Activated T-helper 1 cell treated with Interleukin-2 at 50 U/mL for 16 hours (primary cell): ENCODE results near the gene LUZP2.

Experiments used
- DNase-seq: peaks from one replicate; pipeline ENCODE4 v3.0.0-alpha.2; 2020; ENCODE audit warnings: low read depth

LUZP2 gene

GRCh38 chr11:24496736-24497725, at the start of gene LUZP2:
Gene LUZP2 (plus strand): TSS chr11:24497053.
- DNase-seq = no peak

GRCh38 chr11:24453129-24453718, 43.6 kb upstream of the LUZP2 start:
- DNase-seq = no peak

DNA sequence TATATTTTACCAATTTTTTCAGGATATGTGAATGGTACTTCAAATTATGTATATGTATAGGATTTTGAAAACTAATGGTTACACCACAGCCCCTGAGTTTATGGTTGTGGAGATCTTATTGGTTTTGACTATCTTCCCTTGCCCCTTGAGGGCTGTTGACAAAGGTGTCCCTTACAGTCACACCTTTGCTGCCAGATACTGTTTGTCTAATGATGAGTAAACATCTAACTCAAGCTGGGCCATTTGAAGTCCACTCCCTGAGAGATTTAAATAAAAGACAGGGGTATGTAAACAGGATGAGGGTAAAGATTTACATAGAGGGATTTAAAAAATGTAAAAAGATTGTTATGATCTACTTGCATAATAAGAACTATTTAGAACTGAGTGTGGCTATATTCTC, 38.9 kb upstream of the LUZP2 start:
- no peak for DNase-seq

GRCh38 chr11:24470431-24470830, 26.4 kb upstream of the LUZP2 start:
- no peak for DNase-seq

GRCh38 chr11:24471084-24471483, 25.8 kb upstream of the LUZP2 start:
- DNase-seq = no peak

DNA sequence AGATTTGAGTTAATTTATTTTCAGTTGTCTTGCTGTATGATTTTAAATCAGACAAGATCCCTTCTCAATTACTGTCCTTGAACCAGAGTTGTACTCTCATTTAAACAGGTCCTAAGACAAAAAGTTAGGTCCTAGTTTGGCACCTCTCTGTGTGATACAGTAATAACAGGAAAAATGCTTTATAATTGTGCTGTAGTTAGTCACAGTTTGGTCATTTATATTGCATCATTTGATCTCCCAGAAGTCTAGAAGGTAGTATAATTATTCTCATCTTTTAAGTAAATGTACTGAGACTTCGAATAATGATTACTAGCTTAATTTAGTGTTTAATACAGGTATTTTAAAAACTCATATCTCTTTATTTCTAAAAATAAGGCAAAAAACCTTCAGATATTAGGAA, 18.1 kb upstream of the LUZP2 start:
- no peak for DNase-seq

- no peak for DNase-seq
These were observed 7.4 kb upstream of the LUZP2 start for GRCh38 chr11:24489477-24489876.

DNA sequence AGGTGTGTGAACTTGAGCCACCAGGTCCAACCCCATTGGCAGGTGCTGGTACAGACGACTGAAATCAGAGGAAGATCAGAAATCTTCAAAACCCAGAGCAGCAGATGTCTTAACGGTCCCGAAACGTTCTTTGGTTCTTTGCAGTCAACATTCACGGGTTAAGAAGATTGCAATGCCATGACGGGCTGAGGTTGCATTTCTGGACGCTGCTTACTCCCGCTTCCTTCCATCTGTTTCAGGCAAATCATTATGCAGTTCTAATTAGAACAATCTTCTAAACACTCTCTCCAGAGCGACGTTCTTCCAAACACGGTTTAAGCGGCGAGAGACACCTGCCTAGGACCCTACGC, 492 bp upstream of the LUZP2 start:
- DNase-seq = no peak

DNA sequence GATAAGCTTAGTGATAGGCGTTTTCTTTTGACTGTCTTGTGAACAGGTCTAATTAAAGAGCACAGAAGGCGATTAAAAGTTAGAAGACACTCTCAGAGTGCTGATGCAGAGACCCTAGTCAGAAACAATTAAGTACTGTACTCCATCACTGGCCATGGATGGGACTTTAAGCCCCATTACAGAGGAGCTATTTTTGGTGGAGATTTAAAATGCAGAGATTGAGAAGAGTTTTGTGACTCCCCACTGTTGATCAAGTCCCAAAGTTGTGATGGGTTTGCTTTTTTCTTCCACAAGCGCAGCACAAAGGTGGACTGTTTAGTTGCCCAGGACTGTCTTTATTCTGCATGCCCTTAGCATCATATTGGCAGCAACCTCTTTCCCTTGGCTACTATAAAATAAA, 978 bp downstream of the LUZP2 start:
- no peak for DNase-seq

- no peak for DNase-seq
These were observed 5.6 kb downstream of the LUZP2 start for GRCh38 chr11:24502425-24502824.

DNA sequence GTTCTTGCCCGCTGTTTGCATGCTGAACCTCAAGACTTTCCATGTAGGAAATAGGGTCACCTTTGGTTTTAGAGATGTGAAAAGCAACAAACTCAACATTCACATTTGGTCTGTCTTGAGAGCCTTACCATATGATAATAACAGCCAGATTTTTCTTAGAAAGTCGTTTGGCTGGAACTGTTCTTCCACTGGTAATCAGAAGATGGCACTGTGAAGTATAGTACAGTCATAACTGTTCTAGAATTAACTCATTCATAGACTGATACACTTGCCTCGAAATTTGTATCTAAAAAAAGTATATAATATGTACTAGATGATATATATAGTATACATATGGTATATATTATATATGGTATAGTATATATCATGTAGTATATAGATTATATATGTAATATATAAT, 12.3 kb downstream of the LUZP2 start:
- no peak for DNase-seq

GRCh38 chr11:24511511-24511910, 14.7 kb downstream of the LUZP2 start:
- DNase-seq = no peak

DNA sequence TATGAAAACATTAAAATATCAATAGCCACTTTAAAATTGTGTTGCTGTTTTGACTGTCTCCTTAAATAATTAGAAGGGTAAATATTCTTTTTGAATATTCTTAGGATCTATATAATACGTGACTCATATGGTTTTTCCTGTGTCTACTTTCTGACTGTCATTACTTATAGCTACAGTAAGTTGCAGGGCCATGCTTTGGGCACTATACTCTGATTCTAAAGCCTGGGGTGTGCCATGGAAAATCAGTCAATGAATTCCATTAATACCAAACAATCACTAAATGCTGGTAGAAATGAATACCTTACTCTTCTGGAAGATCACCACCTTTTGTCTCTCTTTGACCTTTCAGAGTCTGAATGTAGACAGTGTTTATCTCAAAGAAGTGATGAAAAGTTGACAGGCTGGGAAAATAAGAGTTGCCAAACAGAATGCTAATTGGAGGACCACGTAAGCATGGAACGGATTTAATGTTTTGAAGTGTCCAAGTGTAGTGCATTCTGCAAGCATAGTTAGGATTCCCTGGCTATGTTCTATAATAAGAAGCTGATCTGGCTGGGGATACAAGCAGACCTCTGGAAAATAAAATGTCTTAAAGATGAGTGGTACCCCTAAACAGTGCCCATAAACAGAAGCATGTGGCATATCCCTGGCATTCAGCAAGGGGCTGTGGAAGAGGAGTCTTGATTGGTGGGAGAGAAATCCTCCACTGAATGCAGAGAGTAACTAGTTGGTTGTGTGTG, 16.8 kb downstream of the LUZP2 start:
- DNase-seq = no peak

GRCh38 chr11:24514219-24514594, 17.4 kb downstream of the LUZP2 start:
- DNase-seq = no peak

- DNase-seq = no peak
These were observed 18.8 kb downstream of the LUZP2 start for GRCh38 chr11:24515632-24516031.

- no peak for DNase-seq
These were observed 19.8 kb downstream of the LUZP2 start for GRCh38 chr11:24516638-24517037.

GRCh38 chr11:24521601-24522000, 24.7 kb downstream of the LUZP2 start:
- no peak for DNase-seq

- no peak for DNase-seq
These were observed 27.3 kb downstream of the LUZP2 start for GRCh38 chr11:24524156-24524555.

- no peak for DNase-seq
These were observed 34.7 kb downstream of the LUZP2 start for GRCh38 chr11:24531528-24531927.

- no peak for DNase-seq
These were observed 46.9 kb downstream of the LUZP2 start for GRCh38 chr11:24543771-24544170.

GRCh38 chr11:24556693-24557092, 59.8 kb downstream of the LUZP2 start:
- no peak for DNase-seq

DNA sequence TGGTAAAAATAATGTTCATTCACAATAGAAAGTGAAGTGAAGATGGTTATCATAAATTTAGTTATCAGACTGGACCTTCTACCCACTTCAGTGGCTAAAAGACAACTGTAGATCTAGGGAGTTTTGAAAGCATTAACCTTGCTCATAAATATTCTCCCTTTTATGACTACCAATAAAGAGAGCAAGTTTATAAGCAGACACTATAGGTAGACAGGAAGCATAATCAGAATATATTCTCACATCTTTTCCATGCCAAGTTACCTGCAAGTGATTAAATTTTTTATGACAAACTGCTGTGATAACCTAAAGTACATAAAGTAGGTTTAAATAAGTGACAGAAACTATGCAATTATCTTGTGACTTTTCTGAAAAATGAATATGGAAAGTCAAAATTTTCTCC, 62.5 kb downstream of the LUZP2 start:
- no peak for DNase-seq

GRCh38 chr11:24560324-24560723, 63.5 kb downstream of the LUZP2 start:
- DNase-seq = no peak
